ENCODE measurements around the gene PSMB10. TPM values are rescaled to one million over a fixed set of nuclear protein-coding genes. Genes with fewer than 3 reads are reported as not detected.

PSMB10 gene
- total RNA-seq, 1 experiment from 2014 or later, result 41.0 TPM

GRCh38 chr16:67928561-67929364 lies 7.9 kb downstream of the PSMB10 start:
- no peak overlapping the region for H3K4me3 ChIP-seq (replicated peaks in 1 of 2; ENCODE audit: low read depth in 1 of 2, low read length in 2 of 2)
- no peak overlapping the region for H3K27ac ChIP-seq (ENCODE audit: low read depth, low read length)
- H3K27me3 ChIP-seq (ENCODE audit: insufficient read depth, low read length), result no peaks in the 10 kb centered on the region
- ATAC-seq (peak; percentile 88), DNase-seq (ENCODE audit: low read depth, low spot score) (peak; percentile 24)
- no peaks in the 10 kb centered on the region; a peak in 1 of 4 replicates for H3K4me1 ChIP-seq (ENCODE audit: control insufficient read depth in 1 of 2, insufficient read depth in 2 of 2, low read length in 2 of 2)
- peak; percentile 19; the same call in 1 of the 2 replicates for TF ChIP-seq POLR2AphosphoS5 (IDR thresholded peaks at IDR 0.05; ENCODE audit: low read depth, low read length)
- TF ChIP-seq, protein P1, sequence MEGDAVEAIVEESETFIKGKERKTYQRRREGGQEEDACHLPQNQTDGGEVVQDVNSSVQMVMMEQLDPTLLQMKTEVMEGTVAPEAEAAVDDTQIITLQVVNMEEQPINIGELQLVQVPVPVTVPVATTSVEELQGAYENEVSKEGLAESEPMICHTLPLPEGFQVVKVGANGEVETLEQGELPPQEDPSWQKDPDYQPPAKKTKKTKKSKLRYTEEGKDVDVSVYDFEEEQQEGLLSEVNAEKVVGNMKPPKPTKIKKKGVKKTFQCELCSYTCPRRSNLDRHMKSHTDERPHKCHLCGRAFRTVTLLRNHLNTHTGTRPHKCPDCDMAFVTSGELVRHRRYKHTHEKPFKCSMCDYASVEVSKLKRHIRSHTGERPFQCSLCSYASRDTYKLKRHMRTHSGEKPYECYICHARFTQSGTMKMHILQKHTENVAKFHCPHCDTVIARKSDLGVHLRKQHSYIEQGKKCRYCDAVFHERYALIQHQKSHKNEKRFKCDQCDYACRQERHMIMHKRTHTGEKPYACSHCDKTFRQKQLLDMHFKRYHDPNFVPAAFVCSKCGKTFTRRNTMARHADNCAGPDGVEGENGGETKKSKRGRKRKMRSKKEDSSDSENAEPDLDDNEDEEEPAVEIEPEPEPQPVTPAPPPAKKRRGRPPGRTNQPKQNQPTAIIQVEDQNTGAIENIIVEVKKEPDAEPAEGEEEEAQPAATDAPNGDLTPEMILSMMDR (IDR thresholded peaks at IDR 0.05 in 2 of 3, conservative IDR thresholded peaks at IDR 0.05 in 1 of 3; ENCODE audit: borderline replicate concordance in 1 of 3, insufficient read depth in 1 of 3, low read depth in 2 of 3, low read length in 2 of 3), result peak; percentile 95 to 98 (median 96)
- peak; percentile 94 for TF ChIP-seq RAD21 (IDR thresholded peaks at IDR 0.05; ENCODE audit: low read depth)
- TF ChIP-seq CBX3 (IDR thresholded peaks at IDR 0.05; ENCODE audit: low read depth), result no peak
- H3K79me2 ChIP-seq (ENCODE audit: insufficient read depth, low read length), result 0 out of 2 replicates have a peak, but pooled peaks cover 2% of the 10 kb centered on the region
- CTCF ChIA-PET, result interaction anchor here (0.7 to 1.3 kb wide), 5 partner anchors 43 to 407 kb away, joined by 3 to 5 read pairs (median 3); no protein-coding TSS in a partner anchor
- no peak overlapping the region for H3K4me2 ChIP-seq (ENCODE audit: low read length)
- no peaks in the 10 kb centered on the region for H4K20me1 ChIP-seq (ENCODE audit: insufficient read depth)
- no peaks in the 10 kb centered on the region for H3K9me3 ChIP-seq (ENCODE audit: control insufficient read depth in 1 of 2, insufficient read depth in 1 of 2, low read depth in 1 of 2, low read length in 2 of 2)
- H3K9me2 ChIP-seq (ENCODE audit: insufficient read depth), result no peaks in the 10 kb centered on the region
- RAD21 ChIA-PET (ENCODE audit: low non-redundant PET in 1 of 2, low total read pairs in 2 of 2, uncharacterized antibody in 2 of 2, unreplicated experiment in 2 of 2), result no interaction called here
- H3K36me3 ChIP-seq (ENCODE audit: control insufficient read depth in 1 of 2, insufficient read depth in 2 of 2, low read length in 2 of 2), result peaks cover 0 to 4% of the 10 kb centered on the region in 2 experiments; a peak in 2 of 4 replicates
- H3K9ac ChIP-seq (ENCODE audit: low read length), result no peak overlapping the region
- BruUV-seq (replicated peaks), result no TSS peak
- intact Hi-C loops (cut with micrococcal nuclease), result loop anchor here (1.0 kb wide), 2 partner anchors 45 to 256 kb away; no protein-coding TSS in a partner anchor
- no peak overlapping the region for H2AFZ ChIP-seq (ENCODE audit: low read depth, low read length, poor library complexity, severe bottlenecking)
- POLR2A ChIA-PET, result no interaction called here

- ATAC-seq (no peak), DNase-seq (ENCODE audit: low read depth, low spot score) (no peak)
- intact Hi-C loops (cut with micrococcal nuclease), result loop anchor here (1.0 kb wide), 2 partner anchors 45 to 256 kb away; no protein-coding TSS in a partner anchor
- H2AFZ ChIP-seq (ENCODE audit: low read depth, low read length, poor library complexity, severe bottlenecking), result no peak overlapping the region
- ChIA-PET CTCF (interaction anchor here (0.7 to 1.3 kb wide), 5 partner anchors 42 to 407 kb away, joined by 3 to 5 read pairs (median 3); no protein-coding TSS in a partner anchor), POLR2A (no interaction called here), RAD21 (ENCODE audit: low non-redundant PET in 1 of 2, low total read pairs in 2 of 2, uncharacterized antibody in 2 of 2, unreplicated experiment in 2 of 2) (no interaction called here)
- H3K27me3 ChIP-seq (ENCODE audit: insufficient read depth, low read length), result no peaks in the 10 kb centered on the region
- BruUV-seq (replicated peaks), result no TSS peak
- no peaks in the 10 kb centered on the region for H4K20me1 ChIP-seq (ENCODE audit: insufficient read depth)
- no peak overlapping the region for H3K4me3 ChIP-seq (replicated peaks in 1 of 2; ENCODE audit: low read depth in 1 of 2, low read length in 2 of 2)
- H3K9me3 ChIP-seq (ENCODE audit: control insufficient read depth in 1 of 2, insufficient read depth in 1 of 2, low read depth in 1 of 2, low read length in 2 of 2), result no peaks in the 10 kb centered on the region
- no peaks in the 10 kb centered on the region; a peak in 2 of 4 replicates for H3K36me3 ChIP-seq (ENCODE audit: control insufficient read depth in 1 of 2, insufficient read depth in 2 of 2, low read length in 2 of 2)
- TF ChIP-seq ZNF274 (IDR thresholded peaks at IDR 0.05; ENCODE audit: low read depth, low read length) (no peak), CEBPB (IDR thresholded peaks at IDR 0.05; ENCODE audit: low read depth) (no peak), ZFX (IDR thresholded peaks at IDR 0.05) (no peak), FOSL1 (IDR thresholded peaks at IDR 0.05; ENCODE audit: low read depth) (no peak), SIN3A (IDR thresholded peaks at IDR 0.05; ENCODE audit: low read depth) (no peak), EGR1 (IDR thresholded peaks at IDR 0.05; ENCODE audit: low read depth) (no peak), POLR2AphosphoS5 (IDR thresholded peaks at IDR 0.05; ENCODE audit: low read depth, low read length) (no peak), SRF (IDR thresholded peaks at IDR 0.05; ENCODE audit: low read depth) (no peak)
- TF ChIP-seq, protein P2, sequence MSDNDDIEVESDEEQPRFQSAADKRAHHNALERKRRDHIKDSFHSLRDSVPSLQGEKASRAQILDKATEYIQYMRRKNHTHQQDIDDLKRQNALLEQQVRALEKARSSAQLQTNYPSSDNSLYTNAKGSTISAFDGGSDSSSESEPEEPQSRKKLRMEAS (IDR thresholded peaks at IDR 0.05), result no peak
- H3K4me2 ChIP-seq (ENCODE audit: low read length), result no peak overlapping the region
- no peak overlapping the region for H3K27ac ChIP-seq (ENCODE audit: low read depth, low read length)
- H3K4me1 ChIP-seq (ENCODE audit: control insufficient read depth in 1 of 2, insufficient read depth in 2 of 2, low read length in 2 of 2), result no peaks in the 10 kb centered on the region
- no peaks in the 10 kb centered on the region for H3K79me2 ChIP-seq (ENCODE audit: insufficient read depth, low read length)
- H3K9ac ChIP-seq (ENCODE audit: low read length), result no peak overlapping the region
- no peaks in the 10 kb centered on the region for H3K9me2 ChIP-seq (ENCODE audit: insufficient read depth)
These were observed 8.5 kb downstream of the PSMB10 start for GRCh38 chr16:67928147-67928546.

Measured in HCT116 (cell line).